Coronary artery (tissue), 2 donors: ENCODE results near the gene E2F6.

Experiments used
- DNase-seq: peaks from one replicate; pipeline ENCODE4 v3.0.0-alpha.2; 2017; ENCODE audit warnings: low spot score
- H3K27ac ChIP-seq, 2 donors: fragments of 200-600 bp; sonication (generic); one replicate each; pipeline ENCODE4 v1.5.1; 2016 to 2019
- H3K4me3 ChIP-seq: fragments of 200-600 bp; sonication (generic); 2 replicates; pipeline ENCODE4 v1.5.1; 2016; ENCODE audit warnings: mild to moderate bottlenecking, moderate library complexity
- CTCF ChIP-seq: fragments of 200-600 bp; sonication (generic); IDR thresholded peaks from one replicate; pipeline ENCODE4 v1.5.1; 2019; ENCODE audit warnings: antibody characterized with exemption

E2F6 gene

GRCh38 chr2:11404376-11405073 lies 61.4 kb downstream of the E2F6 start:
- DNase-seq, result peak; percentile 72
- Histone ChIP-seq H3K4me3 (no peak overlapping the region), H3K27ac (peak overlapping the region; percentile 44 to 84)
- no peak for TF ChIP-seq CTCF

- TF ChIP-seq CTCF, result no peak
- no peak overlapping the region for H3K27ac ChIP-seq
- no peak for DNase-seq
Measured at GRCh38 chr2:11402436-11402835, 63.5 kb downstream of the E2F6 start.

GRCh38 chr2:11399438-11399762 lies 66.6 kb downstream of the E2F6 start:
- H3K4me3 ChIP-seq, result no peak overlapping the region
- no peak for DNase-seq
- H3K27ac ChIP-seq, result no peak overlapping the region
- TF ChIP-seq CTCF, result no peak

More at GRCh38 chr2:11402436-11402835, 63.5 kb downstream of the E2F6 start:
- no peak overlapping the region for H3K4me3 ChIP-seq

- no peak for DNase-seq
- H3K4me3 ChIP-seq, result no peak overlapping the region
- TF ChIP-seq CTCF, result no peak
Measured at GRCh38 chr2:11398750-11399437, 67.1 kb downstream of the E2F6 start.

GRCh38 chr2:11397513-11397912 lies 68.4 kb downstream of the E2F6 start:
- no peak for DNase-seq
- TF ChIP-seq CTCF, result no peak
- Histone ChIP-seq H3K27ac (no peak overlapping the region), H3K4me3 (no peak overlapping the region)

More at GRCh38 chr2:11398750-11399437, 67.1 kb downstream of the E2F6 start:
- H3K27ac ChIP-seq, result no peak overlapping the region

- DNase-seq, result no peak
- Histone ChIP-seq H3K27ac (no peak overlapping the region), H3K4me3 (no peak overlapping the region)
- no peak for TF ChIP-seq CTCF
Measured at GRCh38 chr2:11396467-11397445, 69.2 kb downstream of the E2F6 start.
